ENCODE measurements around the gene NKX6-2. TPM values are rescaled to one million over a fixed set of nuclear protein-coding genes. Genes with fewer than 3 reads are reported as not detected.

NKX6-2 gene
- total and polyA plus RNA-seq, 11 donors = 0.03 to 0.27 TPM; not detected in 9

- 89 to 92% (median 92%) methylated on average over 30 of the region's 30 CpGs for WGBS, 4 donors
- Histone ChIP-seq H3K27me3 (peaks cover 38 to 53% (median 43%) of the 10 kb centered on the region in 9 donors), H3K4me3 (no peak overlapping the region), H3K9me3 (no peaks in the 10 kb centered on the region), H3K36me3 (peaks cover 0 to 50% (median 38%) of the 10 kb centered on the region in 9 donors), H3K27ac (no peak overlapping the region), H3K4me1 (peaks cover 0 to 42% (median 12%) of the 10 kb centered on the region in 12 donors)
- no peak for TF ChIP-seq POLR2A (IDR thresholded peaks at IDR 0.05)
- intact Hi-C loops (cut with DNase I) = no loop called here
- ATAC-seq = no peak
- DNase-seq = no peak
Observed at GRCh38 chr10:132783165-132783939, 2.6 kb downstream of the NKX6-2 start.

- WGBS, 4 donors = 96 to 98% (median 97%) methylated on average over 20 of the region's 20 CpGs
- ATAC-seq = no peak
- Histone ChIP-seq H3K4me1 (peaks cover 0 to 24% (median 4%) of the 10 kb centered on the region in 12 donors), H3K36me3 (peaks cover 0 to 64% (median 48%) of the 10 kb centered on the region in 9 donors), H3K4me3 (no peak overlapping the region), H3K27ac (no peak overlapping the region), H3K9me3 (no peaks in the 10 kb centered on the region), H3K27me3 (peaks cover 22 to 35% (median 25%) of the 10 kb centered on the region in 9 donors)
- TF ChIP-seq CTCF (IDR thresholded peaks at IDR 0.05) (no peak), POLR2A (IDR thresholded peaks at IDR 0.05) (no peak)
- DNase-seq = no peak
- intact Hi-C loops (cut with DNase I) = no loop called here
Observed at GRCh38 chr10:132781556-132781955, 4.4 kb downstream of the NKX6-2 start.

GRCh38 chr10:132780356-132780755, 5.6 kb downstream of the NKX6-2 start:
- Histone ChIP-seq H3K36me3 (peaks cover 0 to 64% (median 48%) of the 10 kb centered on the region in 9 donors), H3K4me1 (peaks cover 0 to 14% (median 0%) of the 10 kb centered on the region in 12 donors), H3K27me3 (peaks cover 15 to 26% (median 17%) of the 10 kb centered on the region in 9 donors), H3K4me3 (no peak overlapping the region), H3K27ac (no peak overlapping the region), H3K9me3 (no peaks in the 10 kb centered on the region)
- DNase-seq (no peak), ATAC-seq (no peak)
- 91 to 95% (median 93%) methylated on average over 10 to 12 of the region's 12 CpGs for WGBS, 4 donors
- TF ChIP-seq CTCF (IDR thresholded peaks at IDR 0.05) (no peak), POLR2A (IDR thresholded peaks at IDR 0.05) (no peak)
- intact Hi-C loops (cut with DNase I) = no loop called here

- 95 to 97% (median 96%) methylated on average over 37 to 41 of the region's 41 CpGs for WGBS, 4 donors
- no peak overlapping the region for H3K27ac ChIP-seq
- H3K9me3 ChIP-seq = no peaks in the 10 kb centered on the region
- DNase-seq (no peak), ATAC-seq (no peak)
- intact Hi-C loops (cut with DNase I) = no loop called here
- TF ChIP-seq CTCF (IDR thresholded peaks at IDR 0.05) (no peak), POLR2A (IDR thresholded peaks at IDR 0.05) (no peak)
- no peak overlapping the region for H3K4me3 ChIP-seq
- peaks cover 0 to 8% (median 0%) of the 10 kb centered on the region in 12 donors for H3K4me1 ChIP-seq
- H3K36me3 ChIP-seq = peaks cover 0 to 64% (median 48%) of the 10 kb centered on the region in 9 donors
- peaks cover 9 to 20% (median 13%) of the 10 kb centered on the region in 9 donors for H3K27me3 ChIP-seq
Observed at GRCh38 chr10:132779549-132780294, 6.2 kb downstream of the NKX6-2 start.
